ENCODE results near the gene HOXA6. TPM values are rescaled to one million over a fixed set of nuclear protein-coding genes. Genes with fewer than 3 reads are reported as not detected.
A peak's percentile ranks its signal among the peaks of the same experiment; 100 is the strongest.

Gene HOXA6
- polyA plus RNA-seq, 3 donors: not detected

GRCh38 chr7:27098578-27099451 lies 48.8 kb downstream of the HOXA6 start:
- Histone ChIP-seq H3K4me1 (ENCODE audit: control insufficient read depth in 1 of 2, insufficient read depth in 2 of 2, low read length in 2 of 2) (peaks cover 51 to 57% of the 10 kb centered on the region in 2 donors), H3K4me2 (replicated peaks; ENCODE audit: extremely low read depth, low read length, poor library complexity, severe bottlenecking) (peak overlapping the region; percentile 92), H4K20me1 (ENCODE audit: insufficient read depth, low read length) (peaks cover 68% of the 10 kb centered on the region), H3K9ac (ENCODE audit: insufficient read depth, low read length, poor library complexity, severe bottlenecking) (no peak overlapping the region), H3K27ac (ENCODE audit: low read depth in 1 of 2, low read length in 2 of 2) (no peak overlapping the region), H3K27me3 (ENCODE audit: control insufficient read depth in 2 of 2, insufficient read depth in 2 of 2, low read length in 2 of 2) (peaks cover 53 to 82% of the 10 kb centered on the region in 2 donors), H3K36me3 (replicated peaks in 1 of 2; ENCODE audit: control insufficient read depth in 1 of 2, insufficient read depth in 2 of 2, low read length in 2 of 2) (peaks cover 9 to 32% of the 10 kb centered on the region in 2 donors), H3K79me2 (ENCODE audit: insufficient read depth, low read length) (peaks cover 31% of the 10 kb centered on the region), H2AFZ (ENCODE audit: insufficient read depth, low read depth, low read length, poor library complexity, severe bottlenecking) (no peak overlapping the region), H3K9me3 (replicated peaks in 1 of 2; ENCODE audit: control insufficient read depth in 1 of 2, insufficient read depth in 1 of 2, low read length in 2 of 2) (peaks cover 0 to 24% of the 10 kb centered on the region in 2 donors), H3K4me3 (replicated peaks in 1 of 3; ENCODE audit: low read depth in 2 of 3, low read length in 3 of 3) (peak overlapping the region in 1 of 3 experiments; percentile 90)
- peaks cover 74 to 88% (median 75%) of the 10 kb centered on the region in 3 donors for H3K27me3 Mint-ChIP-seq (ENCODE audit: low read depth in 3 of 3)
- no peak for DNase-seq
- peak overlapping the region; percentile 89 to 95 for H3K4me3 Mint-ChIP-seq
- peaks cover 0 to 54% (median 24%) of the 10 kb centered on the region in 7 donors for H3K9me3 Mint-ChIP-seq
- peaks cover 68% of the 10 kb centered on the region for H3K4me1 Mint-ChIP-seq
- H3K27ac Mint-ChIP-seq: peak overlapping the region in 1 of 7 donors; percentile 43
- no peak for TF ChIP-seq CTCF (IDR thresholded peaks at IDR 0.05)
- H3K36me3 Mint-ChIP-seq: peaks cover 61 to 68% of the 10 kb centered on the region in 2 donors
- WGBS (ENCODE audit: insufficient coverage): 32% methylated on average over 27 of the region's 38 CpGs
- intact Hi-C loops (cut with micrococcal nuclease): loop anchor here (5.0 to 10.0 kb wide), 3 partner anchors 58 to 237 kb away; partner anchors contain the start of genes HOXA7 (in 1 of the 2) and SKAP2 (in 1 of the 2)

All from CD14-positive monocyte (primary cell).